NAMALWA (cell line): ENCODE results near the gene SLIT1.
A peak's percentile ranks its signal among the peaks of the same experiment; 100 is the strongest.
"Not testable (repeated sequence)": the region's sequence is repeated elsewhere in the genome, so short reads cannot be mapped to it uniquely, and the experiment has no call there.

ENCODE experiments used
- DNase-seq: peaks from one replicate; pipeline ENCODE4 v3.0.0-alpha.2; 2015; ENCODE audit warnings: low spot score

The SLIT1 gene

DNA sequence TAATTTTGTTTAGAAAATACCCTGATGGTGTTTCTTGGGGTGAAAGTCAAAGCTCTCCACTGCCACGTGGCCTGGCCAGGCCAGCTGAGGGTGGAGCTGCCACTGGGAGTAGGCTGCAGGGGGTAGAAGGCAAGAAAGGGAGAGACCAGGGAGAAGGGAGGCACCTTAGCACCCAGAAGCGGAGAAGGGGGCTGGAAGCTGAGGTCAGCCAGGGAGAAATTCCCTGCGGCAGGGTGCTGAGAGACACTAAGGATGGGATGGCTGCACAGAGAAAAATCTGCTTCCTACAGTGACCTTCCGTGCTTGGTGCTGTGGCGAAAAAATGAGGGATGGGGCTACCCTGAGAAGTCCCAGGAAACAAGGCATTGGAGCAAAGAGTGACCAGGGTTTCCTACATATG, 143.7 kb downstream of the SLIT1 start:
- no peak for DNase-seq

DNA sequence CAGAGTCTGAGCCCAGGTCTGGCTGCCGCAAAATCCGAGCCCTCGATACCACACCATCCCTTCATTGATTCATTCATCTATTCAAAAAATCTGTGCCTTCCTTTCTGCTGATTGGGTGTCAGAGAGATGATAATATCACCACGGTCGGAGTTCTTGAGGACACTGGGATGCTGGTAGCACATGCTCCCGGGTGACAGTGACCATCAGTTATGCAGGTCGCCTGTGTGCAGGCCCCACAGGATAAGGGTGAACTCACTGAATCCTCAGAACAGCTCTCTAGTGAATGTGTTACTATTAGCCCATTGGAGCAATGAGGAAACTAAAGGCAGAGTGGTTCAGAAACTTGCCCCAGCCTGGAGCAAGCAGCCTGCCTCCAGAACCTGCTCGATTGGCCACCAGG, 145.1 kb downstream of the SLIT1 start:
- DNase-seq, result no peak

DNA sequence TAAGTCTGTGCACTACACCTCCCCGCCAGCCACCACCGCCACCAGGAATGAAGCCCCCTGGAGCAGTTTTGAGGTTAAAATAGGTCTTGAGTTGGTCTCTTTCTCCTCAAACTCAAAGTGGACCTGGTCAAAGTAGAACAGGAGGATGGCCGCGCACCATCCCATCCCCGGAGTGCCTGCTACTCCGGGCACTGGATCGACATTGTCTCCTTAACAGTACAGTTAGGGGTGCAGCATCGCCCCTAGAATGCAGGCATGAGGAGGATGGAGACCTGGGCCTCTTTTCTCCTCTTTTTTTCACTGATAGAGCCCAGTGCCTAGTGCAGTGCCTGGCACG, 145.5 kb downstream of the SLIT1 start:
- no peak for DNase-seq

GRCh38 chr10:97039538-97040247, 146.1 kb downstream of the SLIT1 start:
- no peak for DNase-seq

- no peak for DNase-seq
Observed at GRCh38 chr10:97038688-97039087, 147.1 kb downstream of the SLIT1 start.

GRCh38 chr10:97037365-97038361, 148.1 kb downstream of the SLIT1 start:
- DNase-seq, result peak; percentile 83

DNA sequence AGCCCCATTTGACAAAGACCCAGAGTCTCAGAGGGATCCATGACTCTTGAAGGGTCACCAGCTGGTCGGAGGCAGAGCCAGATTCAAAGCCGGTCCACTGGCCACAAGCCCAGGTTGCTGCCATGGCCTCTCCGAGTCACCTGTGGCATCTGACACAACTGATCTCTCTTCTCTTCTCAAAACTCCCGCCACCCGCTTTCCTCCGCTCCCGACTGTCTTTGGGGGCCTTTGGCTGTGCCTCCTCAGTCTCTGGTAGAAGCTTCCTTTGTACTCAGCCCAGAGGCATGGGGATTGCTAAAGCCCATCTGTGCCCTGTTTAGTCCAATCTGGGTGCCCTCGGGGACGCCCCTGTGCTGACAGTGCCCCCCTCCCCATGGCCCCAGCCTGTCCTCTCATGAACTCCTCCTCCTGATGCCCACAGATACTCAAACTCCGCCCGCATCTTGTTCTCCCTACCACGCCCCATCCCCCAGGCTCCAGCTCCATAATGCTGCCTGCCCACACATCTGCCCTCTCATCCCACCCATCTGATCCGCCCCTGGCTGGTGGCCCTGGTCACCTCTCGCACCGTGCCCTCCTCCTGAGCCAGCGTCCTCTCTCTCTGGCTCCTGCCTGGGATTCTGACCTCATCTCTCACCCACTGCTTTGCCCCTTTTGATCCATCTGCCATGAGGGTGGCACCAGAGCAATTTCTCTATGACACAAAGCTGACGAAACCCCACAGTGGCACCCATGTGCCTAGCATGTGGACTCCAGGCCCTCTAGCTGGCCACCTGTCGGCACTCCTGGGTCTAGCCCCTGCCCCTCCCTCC, 150.6 kb downstream of the SLIT1 start:
- DNase-seq, result no peak

DNA sequence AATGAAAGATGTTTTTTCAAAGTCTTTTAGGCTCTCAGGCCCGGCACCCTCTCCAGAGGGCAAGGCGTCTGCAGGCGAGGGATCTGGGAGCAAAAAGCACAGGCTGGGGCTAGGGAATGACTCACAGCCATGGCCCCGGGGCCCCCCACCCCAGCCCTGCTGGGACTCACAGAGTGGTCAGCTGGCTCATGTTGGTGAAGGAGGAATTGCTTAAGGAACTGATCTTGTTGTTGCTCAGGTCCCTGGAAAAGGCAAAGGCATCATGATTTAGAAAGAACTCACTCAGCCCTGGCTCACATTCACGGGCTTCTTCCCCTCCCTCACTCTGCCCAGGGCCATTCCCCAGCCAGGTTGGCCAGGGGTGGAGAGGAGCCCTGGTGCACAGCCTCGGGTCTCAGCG, 151.5 kb downstream of the SLIT1 start:
- no peak for DNase-seq

DNA sequence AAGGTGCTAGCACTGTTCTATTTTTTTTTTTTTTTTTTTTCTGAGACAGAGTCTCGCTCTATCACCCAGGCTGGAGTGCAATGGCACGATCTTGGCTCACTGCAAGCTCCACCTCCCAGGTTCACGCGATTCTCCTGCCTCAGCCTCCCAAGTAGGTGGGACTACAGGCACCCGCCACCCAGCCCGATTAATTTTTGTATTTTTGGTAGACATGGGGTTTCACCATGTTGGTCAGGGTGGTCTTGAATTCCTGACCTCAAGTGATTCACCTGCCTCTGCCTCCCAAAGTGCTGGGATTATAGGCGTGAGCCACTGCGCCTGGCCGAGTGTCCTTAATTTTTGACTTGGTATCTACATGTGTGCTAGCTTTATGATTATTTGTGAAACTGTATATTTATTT, 151.9 kb downstream of the SLIT1 start:
- DNase-seq, result not testable (repeated sequence)

GRCh38 chr10:97032624-97033023, 153.1 kb downstream of the SLIT1 start:
- DNase-seq, result no peak

GRCh38 chr10:97031459-97031858, 154.3 kb downstream of the SLIT1 start:
- DNase-seq, result no peak

- DNase-seq, result no peak
Observed at GRCh38 chr10:97030894-97031293, 154.9 kb downstream of the SLIT1 start.

- no peak for DNase-seq
Observed at GRCh38 chr10:97029271-97029670, 156.5 kb downstream of the SLIT1 start.

DNA sequence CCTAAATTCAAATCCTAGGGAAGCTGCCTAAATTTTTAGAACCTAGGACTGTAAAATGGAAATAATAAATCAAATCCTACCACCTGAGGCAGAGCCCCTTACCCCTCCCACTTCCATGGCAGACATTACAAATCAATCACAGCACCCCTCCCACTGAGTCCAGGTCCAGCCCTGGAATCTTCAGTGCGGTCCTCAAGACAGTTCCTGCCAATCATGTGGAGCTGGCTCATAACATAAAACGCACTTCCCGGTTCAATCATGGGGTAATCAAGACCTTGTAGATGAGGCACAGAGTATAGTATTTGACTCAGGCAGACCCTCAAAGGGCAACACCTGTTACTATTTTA, 157.0 kb downstream of the SLIT1 start:
- DNase-seq, result no peak

GRCh38 chr10:97028126-97028831, 157.5 kb downstream of the SLIT1 start:
- DNase-seq, result no peak

DNA sequence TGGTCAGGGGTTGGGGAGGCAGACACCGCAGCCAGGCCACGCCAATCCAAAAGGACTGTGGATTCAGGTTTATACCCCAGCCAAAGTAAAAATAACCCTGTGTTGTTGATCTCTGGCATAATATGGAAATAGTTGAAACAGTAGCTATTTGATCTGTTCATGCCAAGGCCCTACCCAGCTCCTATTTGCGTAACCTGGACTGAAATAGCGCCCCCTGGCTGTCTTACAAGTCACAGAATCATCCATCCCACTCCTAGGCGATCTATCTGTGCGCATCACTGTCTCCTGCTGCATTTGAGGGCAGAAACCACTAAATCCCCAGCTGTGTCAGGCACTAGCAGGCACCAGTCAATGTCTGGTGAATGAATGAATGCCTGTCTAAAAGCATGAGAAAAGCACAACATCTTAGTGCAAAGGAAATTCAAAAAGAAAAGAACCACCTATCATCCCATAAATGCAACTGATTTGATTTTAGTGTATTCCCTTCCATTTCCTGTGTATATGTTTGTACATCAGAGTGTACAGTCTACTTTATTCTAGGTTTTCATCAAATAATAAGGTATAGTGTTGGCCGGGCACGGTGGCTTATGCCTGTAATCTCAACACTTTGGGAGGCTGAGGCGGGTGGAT, 160.0 kb downstream of the SLIT1 start:
- peak; percentile 68 for DNase-seq

GRCh38 chr10:97024168-97025073, 161.3 kb downstream of the SLIT1 start:
- DNase-seq, result no peak

DNA sequence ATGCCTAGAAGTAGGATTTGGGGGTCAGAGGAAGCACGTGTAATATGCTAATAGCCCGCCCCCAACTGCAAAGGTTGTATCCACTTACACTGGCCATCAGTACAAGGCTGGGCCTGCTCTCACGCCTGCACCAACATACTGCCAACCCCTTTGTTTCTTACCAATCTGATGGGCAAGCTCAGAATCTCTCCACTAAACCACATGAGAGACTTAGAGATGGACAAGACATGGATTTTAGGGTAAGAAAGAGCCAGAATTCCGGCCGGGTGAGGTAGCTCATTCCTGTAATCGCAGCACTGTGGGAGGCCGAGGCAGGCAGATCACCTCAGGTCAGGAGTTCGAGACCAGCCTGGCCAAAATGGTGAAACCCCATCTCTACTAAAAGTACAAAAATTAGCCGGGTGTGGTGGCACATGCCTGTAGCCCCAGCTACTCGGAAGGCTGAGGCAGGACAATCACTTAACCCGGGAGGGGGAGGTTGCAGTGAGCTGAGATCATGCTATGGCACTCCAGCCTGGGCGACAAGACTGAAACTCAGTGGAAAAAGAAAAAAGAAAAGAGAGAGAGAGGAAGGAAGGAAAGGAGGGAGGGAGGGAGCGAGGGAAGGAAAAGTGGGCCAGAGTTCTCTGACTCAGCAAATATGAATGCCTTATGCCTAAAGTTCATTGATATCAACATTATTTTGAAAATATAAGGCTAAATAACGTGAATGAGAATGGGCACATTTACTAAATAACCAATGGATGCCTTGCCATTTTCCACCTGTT, 162.2 kb downstream of the SLIT1 start:
- no peak for DNase-seq

DNA sequence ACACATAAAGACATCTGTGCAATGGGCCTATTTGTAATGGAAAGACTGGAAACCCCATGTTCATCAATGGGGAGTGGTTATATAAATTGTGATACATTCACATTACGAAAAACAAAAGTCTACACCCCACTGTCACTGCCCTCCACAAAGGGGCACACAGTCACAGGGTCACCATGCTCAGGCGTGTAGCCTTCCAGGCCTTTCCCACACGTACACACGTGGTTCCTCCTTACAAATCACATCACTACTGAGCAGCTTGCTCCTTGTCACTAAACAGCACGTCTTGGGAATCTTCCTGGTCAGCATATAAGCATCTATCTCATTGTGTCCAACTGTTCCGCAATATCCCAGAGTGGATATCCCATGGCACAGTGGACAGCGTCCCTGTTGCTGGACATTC, 163.1 kb downstream of the SLIT1 start:
- DNase-seq, result no peak
